ENCODE data around the gene NR4A1.

Gene NR4A1

GRCh38 chr12:52080403-52081251 lies 29.4 kb downstream of the NR4A1 start:
- Histone ChIP-seq H3K9ac (peak overlapping the region; percentile 26 to 62 (median 53); a peak in 19 of 22 replicates), H3K4me3 (peak overlapping the region in 2 of 10 experiments; percentile 13 to 14; a peak in 2 of 20 replicates), H3K27ac (peak overlapping the region in 8 of 11 experiments; percentile 9 to 63 (median 50); a peak in 14 of 22 replicates), H3K4me1 (peaks cover 35 to 85% (median 76%) of the 10 kb centered on the region in 10 experiments), H3K9me3 (replicated peaks in 1 of 11) (no peaks in the 10 kb centered on the region), H3K27me3 (no peaks in the 10 kb centered on the region), H3K4me2 (peak overlapping the region; percentile 82 to 95 (median 87)), H3K36me3 (peaks cover 39 to 45% (median 44%) of the 10 kb centered on the region in 11 experiments), H4K20me1 (peaks cover 26 to 76% (median 73%) of the 10 kb centered on the region in 11 experiments; a peak in 21 of 22 replicates)
- no peak for TF ChIP-seq Cebpa-rat (IDR thresholded peaks at IDR 0.05)

GRCh38 chr12:52081263-52081733 lies 30.1 kb downstream of the NR4A1 start:
- no peak for TF ChIP-seq Cebpa-rat (IDR thresholded peaks at IDR 0.05)
- H3K4me1 ChIP-seq, result peaks cover 31 to 79% (median 71%) of the 10 kb centered on the region in 10 experiments
- peaks cover 19 to 69% (median 66%) of the 10 kb centered on the region in 11 experiments; a peak in 21 of 22 replicates for H4K20me1 ChIP-seq
- H3K36me3 ChIP-seq, result peaks cover 33 to 39% (median 38%) of the 10 kb centered on the region in 11 experiments
- H3K4me3 ChIP-seq, result peak overlapping the region in 5 of 10 experiments; percentile 3 to 37 (median 14); a peak in 6 of 20 replicates
- no peaks in the 10 kb centered on the region for H3K9me3 ChIP-seq (replicated peaks in 1 of 11)
- H3K4me2 ChIP-seq, result peak overlapping the region; percentile 82 to 95 (median 87)
- peak overlapping the region in 8 of 11 experiments; percentile 9 to 63 (median 50); a peak in 13 of 22 replicates for H3K27ac ChIP-seq
- peak overlapping the region; percentile 26 to 62 (median 53); a peak in 19 of 22 replicates for H3K9ac ChIP-seq
- H3K27me3 ChIP-seq, result no peaks in the 10 kb centered on the region

DNA sequence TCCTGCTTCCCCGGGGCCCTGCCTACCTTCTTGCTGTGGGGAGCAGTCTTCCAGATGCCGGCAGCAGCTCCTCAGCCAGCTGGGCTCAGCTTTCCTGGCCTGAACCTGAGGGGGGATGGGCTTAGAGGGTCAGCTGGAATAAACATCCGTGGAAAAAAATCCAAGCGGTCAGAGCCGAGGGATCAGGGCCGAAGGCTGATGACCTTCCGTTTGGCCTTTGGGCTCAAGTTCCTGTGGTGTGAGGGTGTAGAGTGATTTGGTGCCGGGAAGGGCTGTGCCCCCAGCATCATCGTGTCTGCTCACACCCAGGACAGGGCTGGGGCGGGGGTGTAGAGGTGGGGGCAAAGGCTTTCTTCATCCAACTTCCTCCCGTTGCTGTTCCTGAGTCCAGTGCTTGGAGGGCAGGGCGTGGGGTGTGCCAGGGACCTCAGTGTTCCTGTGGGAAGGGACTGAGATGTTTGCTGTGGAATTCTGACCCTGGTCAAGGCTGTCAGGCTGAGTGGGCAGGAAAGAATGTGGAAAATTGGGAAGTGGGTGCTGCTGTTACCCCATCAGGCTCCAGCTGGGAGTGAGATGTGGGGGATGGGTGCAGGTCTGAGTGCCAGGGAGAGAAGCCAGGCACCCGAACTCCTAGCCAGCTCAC lies 30.9 kb downstream of the NR4A1 start:
- H3K9me3 ChIP-seq (replicated peaks in 1 of 11), result no peaks in the 10 kb centered on the region
- H3K4me3 ChIP-seq, result peak overlapping the region in 4 of 10 experiments; percentile 3 to 37 (median 14); a peak in 5 of 20 replicates
- H3K27me3 ChIP-seq, result 0 out of 22 replicates have a peak, but pooled peaks cover 0 to 3% (median 0%) of the 10 kb centered on the region in 11 experiments
- peak overlapping the region; percentile 16 to 62 (median 53); a peak in 17 of 22 replicates for H3K9ac ChIP-seq
- H3K27ac ChIP-seq, result peak overlapping the region in 7 of 11 experiments; percentile 1 to 63 (median 49); a peak in 9 of 22 replicates
- peaks cover 31 to 77% (median 68%) of the 10 kb centered on the region in 10 experiments for H3K4me1 ChIP-seq
- H3K4me2 ChIP-seq, result peak overlapping the region; percentile 82 to 95 (median 87)
- H3K36me3 ChIP-seq, result peaks cover 25 to 30% (median 29%) of the 10 kb centered on the region in 11 experiments
- H4K20me1 ChIP-seq, result peaks cover 11 to 60% (median 58%) of the 10 kb centered on the region in 11 experiments; a peak in 21 of 22 replicates
- TF ChIP-seq Cebpa-rat (IDR thresholded peaks at IDR 0.05), result no peak

- Histone ChIP-seq H3K4me2 (peak overlapping the region; percentile 82 to 95 (median 87)), H3K27ac (no peak overlapping the region; a peak in 1 of 22 replicates), H3K9me3 (replicated peaks in 1 of 11) (no peaks in the 10 kb centered on the region), H3K27me3 (peaks cover 0 to 5% (median 0%) of the 10 kb centered on the region in 11 experiments; a peak in 1 of 22 replicates), H3K4me1 (peaks cover 31 to 81% (median 68%) of the 10 kb centered on the region in 10 experiments), H3K4me3 (no peak overlapping the region), H3K36me3 (peaks cover 21 to 26% (median 26%) of the 10 kb centered on the region in 11 experiments), H4K20me1 (peaks cover 10 to 57% (median 56%) of the 10 kb centered on the region in 11 experiments; a peak in 21 of 22 replicates), H3K9ac (peak overlapping the region in 5 of 11 experiments; percentile 50 to 62 (median 56); a peak in 5 of 22 replicates)
- no peak for TF ChIP-seq Cebpa-rat (IDR thresholded peaks at IDR 0.05)
These were observed 31.4 kb downstream of the NR4A1 start for GRCh38 chr12:52082669-52082987.

- TF ChIP-seq Cebpa-rat (IDR thresholded peaks at IDR 0.05), result no peak
- Histone ChIP-seq H3K36me3 (peaks cover 16 to 21% (median 21%) of the 10 kb centered on the region in 11 experiments; a peak in 21 of 22 replicates), H3K27me3 (peaks cover 0 to 5% (median 0%) of the 10 kb centered on the region in 11 experiments; a peak in 1 of 22 replicates), H3K27ac (no peak overlapping the region), H3K4me3 (no peak overlapping the region), H3K4me2 (peak overlapping the region in 10 of 11 experiments; percentile 82 to 95 (median 88); a peak in 20 of 22 replicates), H4K20me1 (peaks cover 6 to 52% (median 51%) of the 10 kb centered on the region in 11 experiments; a peak in 21 of 22 replicates), H3K9me3 (replicated peaks in 1 of 11) (no peaks in the 10 kb centered on the region), H3K9ac (peak overlapping the region in 3 of 11 experiments; percentile 51 to 62 (median 56); a peak in 4 of 22 replicates), H3K4me1 (peaks cover 31 to 82% (median 72%) of the 10 kb centered on the region in 10 experiments)
These were observed 31.9 kb downstream of the NR4A1 start for GRCh38 chr12:52082988-52083637.

DNA sequence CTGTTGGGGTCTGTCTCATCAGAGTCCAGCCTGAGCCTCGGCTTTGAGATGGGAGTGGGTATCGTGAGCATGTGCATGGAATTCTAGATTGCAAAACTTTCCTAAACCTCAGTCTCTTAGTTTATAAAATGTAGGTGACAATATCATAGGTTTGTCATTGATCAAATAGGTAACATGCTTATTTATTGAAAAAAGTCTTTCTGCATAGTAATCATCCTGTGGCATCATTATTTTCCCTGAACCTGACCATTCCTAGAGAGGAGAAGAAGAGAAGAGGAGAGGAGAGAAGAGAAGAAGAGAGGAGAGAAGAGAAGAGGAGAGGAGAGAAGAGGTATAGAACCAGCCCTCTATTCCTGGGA lies 32.4 kb downstream of the NR4A1 start:
- Histone ChIP-seq H3K9ac (no peak overlapping the region), H3K9me3 (replicated peaks in 1 of 11) (no peaks in the 10 kb centered on the region), H3K27me3 (peaks cover 0 to 5% (median 0%) of the 10 kb centered on the region in 11 experiments; a peak in 1 of 22 replicates), H3K4me3 (no peak overlapping the region), H3K4me2 (peak overlapping the region in 5 of 11 experiments; percentile 83 to 94 (median 90); a peak in 6 of 22 replicates), H3K36me3 (peaks cover 11 to 16% (median 16%) of the 10 kb centered on the region in 11 experiments; a peak in 21 of 22 replicates), H3K27ac (no peak overlapping the region), H3K4me1 (peaks cover 31 to 86% (median 75%) of the 10 kb centered on the region in 10 experiments), H4K20me1 (peaks cover under 1 to 47% (median 46%) of the 10 kb centered on the region in 11 experiments; a peak in 21 of 22 replicates)
- TF ChIP-seq Cebpa-rat (IDR thresholded peaks at IDR 0.05), result no peak

- peaks cover 0 to 36% (median 35%) of the 10 kb centered on the region in 11 experiments; a peak in 18 of 22 replicates for H4K20me1 ChIP-seq
- peaks cover 31 to 84% (median 73%) of the 10 kb centered on the region in 10 experiments for H3K4me1 ChIP-seq
- H3K4me3 ChIP-seq, result no peak overlapping the region
- no peak overlapping the region for H3K27ac ChIP-seq
- peak overlapping the region in 4 of 11 experiments; percentile 7 to 35 (median 28); a peak in 6 of 22 replicates for H3K9ac ChIP-seq
- H3K27me3 ChIP-seq, result peaks cover 0 to 5% (median 0%) of the 10 kb centered on the region in 11 experiments; a peak in 1 of 22 replicates
- no peak for TF ChIP-seq Cebpa-rat (IDR thresholded peaks at IDR 0.05)
- peaks cover under 1 to 6% (median 5%) of the 10 kb centered on the region in 11 experiments; a peak in 17 of 22 replicates for H3K36me3 ChIP-seq
- peak overlapping the region in 7 of 11 experiments; percentile 3 to 45 (median 38); a peak in 12 of 22 replicates for H3K4me2 ChIP-seq
- H3K9me3 ChIP-seq (replicated peaks in 1 of 11), result no peaks in the 10 kb centered on the region
These were observed 33.4 kb downstream of the NR4A1 start for GRCh38 chr12:52084491-52085231.
